Suppressor macrophage (primary cell): ENCODE data around the gene GDF7.

Source experiments
- DNase-seq, 4 experiments: peaks; one replicate each; pipeline ENCODE4 v3.0.0-alpha.2; 2020 to 2022
- total RNA-seq, 17 experiments: gene quantifications; one replicate each; lab custom pipeline; 2026; ENCODE audit warnings: mixed read lengths in 6 of 17, inconsistent platforms in 3 of 17; lab: John Stamatoyannopoulos, UW

GDF7 gene
- total RNA-seq, result 0 to 3.4 (median 0.06) reads per million in 17 experiments

GRCh38 chr2:20666304-20667150 is at the start of gene GDF7:
Gene GDF7 (plus strand): TSS chr2:20667144. CDS start chr2:20667240, 96 bp downstream.
- peak in 2 of 4 experiments; percentile 23 to 38 for DNase-seq

DNA sequence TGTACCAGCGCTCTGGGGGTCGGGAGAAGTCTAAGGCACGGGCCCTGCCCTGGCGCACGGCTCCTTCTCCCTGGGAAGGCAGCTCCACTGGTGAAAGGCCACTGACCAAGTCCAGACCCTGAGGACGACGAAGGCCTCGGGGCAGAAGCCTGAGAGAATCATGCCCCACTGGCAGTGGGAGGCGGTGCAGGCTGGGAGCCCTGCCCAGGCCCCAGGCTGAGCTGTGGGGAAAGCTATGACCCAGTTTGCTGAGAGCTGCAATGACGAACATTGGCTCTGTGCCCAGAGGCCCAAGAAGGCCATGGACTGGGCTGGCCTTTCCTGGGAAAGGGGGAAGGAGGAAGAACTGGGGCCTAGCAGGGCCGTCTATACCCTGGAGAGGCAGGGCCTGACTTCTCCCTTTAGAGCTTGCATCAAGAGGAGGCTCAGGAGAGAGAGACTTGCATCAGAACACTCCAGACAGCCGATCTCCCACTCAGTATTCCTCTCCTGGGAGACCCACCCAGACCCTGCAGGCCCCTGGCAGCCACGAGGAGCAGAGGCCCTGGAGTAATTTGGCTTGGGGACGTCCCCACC is 49.0 kb upstream of the GDF7 start:
- peak; percentile 98 to 100 (median 98) for DNase-seq

GRCh38 chr2:20618468-20618885 is 48.5 kb upstream of the GDF7 start:
- DNase-seq, result peak; percentile 76 to 86 (median 78)

- DNase-seq, result no peak
Observed at GRCh38 chr2:20618886-20619521, 47.9 kb upstream of the GDF7 start.

GRCh38 chr2:20619624-20620024 is 47.3 kb upstream of the GDF7 start:
- DNase-seq, result no peak

GRCh38 chr2:20620271-20620681 is 46.7 kb upstream of the GDF7 start:
- DNase-seq, result no peak

DNA sequence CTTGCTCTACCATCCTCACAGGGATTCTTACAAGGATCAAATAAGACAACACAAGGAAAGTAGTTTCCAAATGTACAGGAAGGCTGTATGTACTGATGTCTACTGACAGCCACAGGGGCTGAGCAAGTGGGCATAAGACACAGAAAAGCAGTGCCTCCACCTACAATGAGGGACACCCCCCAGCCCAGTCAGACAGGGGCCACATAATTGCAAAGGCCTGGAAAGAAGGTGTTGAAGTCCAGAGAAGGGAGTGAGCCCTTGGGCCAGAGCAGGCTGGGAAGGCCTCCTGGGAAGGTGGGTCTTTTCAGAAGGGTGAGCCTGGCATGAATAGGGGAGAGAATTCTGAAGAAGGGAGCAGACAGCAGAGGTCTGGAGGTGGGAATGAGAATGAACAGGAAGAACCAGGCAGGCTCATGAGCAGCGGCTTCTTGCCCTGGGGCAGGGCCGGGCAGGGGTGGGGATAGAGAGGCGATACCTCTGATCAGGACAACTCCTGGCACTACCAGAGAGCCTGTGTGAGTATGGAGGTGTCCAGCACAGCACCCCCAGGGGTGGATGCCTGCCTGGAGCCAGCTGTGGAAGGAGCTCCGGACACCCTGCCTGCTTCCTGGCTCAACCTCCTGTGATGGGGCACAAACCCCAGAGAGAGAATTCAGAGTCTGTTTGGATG is 46.1 kb upstream of the GDF7 start:
- DNase-seq, result no peak

- DNase-seq, result no peak
Observed at GRCh38 chr2:20621366-20622295, 45.3 kb upstream of the GDF7 start.

DNA sequence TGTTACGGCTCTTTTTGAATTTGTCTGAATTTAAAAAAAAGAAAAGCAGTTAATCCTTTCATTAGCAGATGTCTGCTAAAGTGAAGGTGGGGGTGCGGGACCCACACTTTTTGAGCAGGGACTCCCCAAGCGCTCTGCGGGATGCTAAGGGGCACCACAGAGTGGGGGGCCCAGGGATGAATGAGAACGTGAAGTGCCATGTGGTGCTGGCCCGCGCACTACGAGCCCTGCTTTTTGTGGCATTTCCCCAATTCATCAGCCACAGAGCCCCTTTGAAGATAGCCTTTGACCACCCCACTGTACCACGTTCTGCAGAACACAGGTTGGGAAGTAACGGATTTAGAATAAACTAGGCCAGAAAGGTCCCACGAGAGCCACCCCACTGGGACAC is 44.7 kb upstream of the GDF7 start:
- DNase-seq, result no peak

DNA sequence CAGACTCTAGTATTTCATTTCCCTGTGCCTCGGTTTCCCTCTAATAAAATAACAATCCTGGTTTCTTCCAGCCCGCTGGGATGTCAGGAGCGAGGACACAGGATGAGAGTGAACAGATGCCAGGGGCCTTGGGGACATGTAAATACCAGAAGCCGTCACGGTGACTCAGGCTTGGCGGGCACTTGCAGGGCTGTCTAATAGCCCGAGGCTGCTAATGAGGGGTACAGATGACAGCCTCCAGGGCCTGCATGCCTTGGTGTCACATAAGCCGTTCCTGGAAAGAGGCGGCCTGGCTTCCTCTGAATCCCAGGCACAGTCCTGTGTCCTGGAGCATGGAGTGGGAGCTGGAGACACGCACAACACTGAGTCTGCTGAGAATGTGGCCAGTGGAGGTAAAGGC is 44.2 kb upstream of the GDF7 start:
- DNase-seq, result no peak

- DNase-seq, result no peak
Observed at GRCh38 chr2:20623241-20623640, 43.7 kb upstream of the GDF7 start.

GRCh38 chr2:20623741-20624155 is 43.2 kb upstream of the GDF7 start:
- DNase-seq, result no peak

DNA sequence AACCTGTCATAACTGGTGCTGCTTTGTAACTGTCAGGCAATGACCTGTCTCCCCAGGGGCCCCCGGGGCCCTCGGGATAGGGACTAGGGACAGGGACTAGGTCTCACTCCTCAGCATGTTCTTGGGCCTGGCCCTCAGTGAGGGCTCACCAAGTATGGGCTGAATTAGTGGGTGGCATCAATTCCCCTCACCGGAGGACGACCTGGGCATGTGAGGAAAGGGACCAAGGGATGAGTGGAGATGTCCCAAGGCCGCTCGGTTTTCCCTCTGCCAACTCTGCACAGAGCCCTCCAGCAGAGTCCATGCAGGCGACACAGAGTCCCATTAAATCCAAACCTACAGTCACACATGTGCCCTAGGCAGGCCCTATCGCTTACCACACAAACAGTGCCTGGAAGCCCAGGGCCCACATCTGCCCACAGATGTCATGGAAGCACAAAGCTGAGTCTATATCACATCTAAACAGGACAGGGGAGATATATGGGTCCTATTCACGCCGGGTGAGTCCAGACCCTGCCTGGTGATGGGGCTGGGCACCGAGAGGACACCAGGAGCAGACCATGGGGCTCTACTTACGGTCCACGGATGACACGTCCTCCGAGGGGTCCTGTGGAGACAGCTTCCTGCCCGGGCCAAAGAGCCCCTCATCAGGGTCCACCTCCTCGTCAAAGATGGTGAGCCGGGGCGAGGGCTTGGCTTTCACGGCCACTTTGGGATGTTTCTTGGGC is 42.6 kb upstream of the GDF7 start:
- DNase-seq, result no peak

- no peak for DNase-seq
Observed at GRCh38 chr2:20624884-20625485, 42.0 kb upstream of the GDF7 start.

DNA sequence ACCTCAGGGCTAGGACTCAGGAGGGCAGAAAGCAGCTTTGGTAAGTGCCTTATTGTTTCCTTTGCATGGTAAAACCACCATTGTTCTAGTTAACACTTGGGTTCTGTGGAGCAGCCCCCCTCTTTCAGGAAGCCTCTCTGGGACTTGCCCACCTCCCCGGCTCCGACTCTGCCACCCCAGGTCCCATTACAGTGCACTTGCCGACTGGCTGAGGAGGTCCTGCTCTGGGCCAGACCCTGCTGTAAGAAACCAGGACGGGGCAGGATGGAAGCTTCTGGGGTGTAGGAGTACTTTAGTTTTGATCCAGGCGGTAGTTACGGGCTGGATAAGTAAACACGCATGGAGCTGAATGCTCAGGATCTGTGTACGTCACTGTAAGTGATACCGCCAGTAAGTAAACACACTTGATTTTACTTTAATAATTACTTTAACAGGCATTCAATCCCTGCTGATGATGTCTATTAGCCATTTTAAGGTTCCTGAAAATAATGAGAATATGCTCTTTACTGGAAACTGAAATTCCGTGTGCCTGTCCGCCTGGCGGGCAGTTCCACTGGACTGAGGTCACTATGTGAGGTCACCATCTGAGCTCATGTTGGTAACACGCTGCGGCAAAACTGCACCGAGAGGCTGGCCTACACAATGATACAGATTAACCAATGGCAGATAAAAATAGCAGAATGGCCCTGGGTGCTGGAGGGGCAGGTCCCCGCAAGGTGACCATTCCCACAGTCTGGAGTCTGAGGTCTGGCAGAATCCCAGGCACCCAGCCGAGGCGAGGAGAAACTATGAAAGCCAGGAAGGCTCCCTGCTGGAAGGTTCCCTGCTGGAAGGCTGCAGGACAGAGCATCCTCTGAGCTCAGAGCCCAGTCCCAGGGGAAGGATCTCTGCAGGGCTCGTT is 41.2 kb upstream of the GDF7 start:
- DNase-seq, result no peak

GRCh38 chr2:20626392-20626697 is 40.6 kb upstream of the GDF7 start:
- no peak for DNase-seq

DNA sequence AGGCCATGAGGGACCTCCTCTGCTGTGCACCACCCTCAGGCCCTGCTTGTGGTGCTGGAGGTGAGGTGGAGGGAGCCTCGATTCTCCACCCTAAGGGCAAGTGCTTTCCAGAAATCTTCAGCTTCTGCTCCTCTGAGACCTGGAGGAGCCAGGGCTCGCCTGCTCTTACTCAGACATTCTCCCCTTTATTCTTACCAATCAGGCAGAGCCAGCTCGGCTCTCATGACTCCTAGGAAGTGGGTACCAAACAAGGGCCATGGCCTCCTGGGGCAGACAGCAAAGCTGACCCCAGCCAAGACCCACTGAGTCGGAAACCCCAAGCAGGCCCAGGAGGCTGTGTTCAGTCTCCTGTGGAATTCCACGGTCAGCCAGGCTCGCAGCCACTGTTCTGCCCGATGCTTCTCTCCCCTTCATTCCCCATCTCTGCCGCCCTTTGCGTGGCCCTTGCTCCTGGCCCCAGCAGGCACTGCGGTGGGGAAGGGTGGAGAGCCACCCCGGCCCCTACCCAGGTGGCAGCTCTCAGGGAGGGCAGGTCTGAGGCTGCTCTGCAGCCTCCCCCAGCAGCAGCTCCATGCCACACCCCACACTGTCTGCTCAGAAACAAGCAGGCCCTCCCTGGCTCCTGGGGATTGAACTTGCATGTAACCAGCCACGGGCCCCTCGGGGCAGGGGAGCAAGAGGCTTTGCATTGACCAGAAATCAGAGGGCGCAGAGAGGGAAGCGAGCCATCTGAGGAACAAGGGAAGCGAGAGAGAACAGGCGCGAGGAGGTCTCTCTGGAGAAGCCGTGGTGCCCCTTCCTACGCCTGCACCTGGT is 40.0 kb upstream of the GDF7 start:
- DNase-seq, result no peak

DNA sequence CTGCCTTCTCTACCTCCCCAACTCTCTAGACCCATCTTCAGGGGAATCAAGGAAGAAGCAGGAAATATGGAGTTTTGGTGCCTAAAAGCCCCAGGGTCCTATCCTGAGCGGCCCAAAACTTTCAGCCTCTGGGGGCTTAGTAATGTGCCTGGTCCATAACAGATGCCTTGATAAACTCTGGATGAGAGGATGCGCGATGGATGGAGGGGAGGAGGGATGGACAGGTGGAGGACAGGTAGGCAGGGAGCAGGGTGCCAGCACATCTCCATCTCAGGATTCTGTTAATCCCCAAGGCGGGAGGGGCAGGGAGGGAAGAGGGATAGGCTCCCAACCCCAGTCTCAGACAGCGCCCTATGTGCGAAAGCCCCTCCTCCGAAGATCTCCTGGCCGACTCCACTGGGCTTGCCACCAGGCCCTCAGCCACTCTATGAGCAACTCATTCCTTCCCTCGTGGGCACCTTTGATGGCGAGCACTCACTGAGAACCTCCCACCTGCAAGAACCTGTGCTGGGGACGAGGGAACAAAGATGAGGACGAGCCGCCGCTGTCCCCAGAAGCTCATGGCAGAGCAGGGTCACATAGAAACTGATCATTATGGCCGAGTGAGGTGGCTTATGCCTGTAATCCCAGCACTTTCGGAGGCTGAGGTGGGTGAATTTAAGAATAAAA is 39.1 kb upstream of the GDF7 start:
- DNase-seq, result no peak
